GM12875 (cell line): ENCODE measurements around the gene TOR1AIP1.

Experiments
- H3K4me3 ChIP-seq: one replicate; pipeline ENCODE4 v1.5.1; 2011; ENCODE audit warnings: low read depth, low read length, control low read depth
- TF ChIP-seq, protein P1 (sequence below): IDR thresholded peaks from 2 replicates; pipeline ENCODE4 v1.5.1; 2011; ENCODE audit warnings: low read depth, mild to moderate bottlenecking, control low read depth, inconsistent platforms, low read length, moderate library complexity, borderline replicate concordance; ENCODE audit not compliant: insufficient read depth

Gene TOR1AIP1

DNA sequence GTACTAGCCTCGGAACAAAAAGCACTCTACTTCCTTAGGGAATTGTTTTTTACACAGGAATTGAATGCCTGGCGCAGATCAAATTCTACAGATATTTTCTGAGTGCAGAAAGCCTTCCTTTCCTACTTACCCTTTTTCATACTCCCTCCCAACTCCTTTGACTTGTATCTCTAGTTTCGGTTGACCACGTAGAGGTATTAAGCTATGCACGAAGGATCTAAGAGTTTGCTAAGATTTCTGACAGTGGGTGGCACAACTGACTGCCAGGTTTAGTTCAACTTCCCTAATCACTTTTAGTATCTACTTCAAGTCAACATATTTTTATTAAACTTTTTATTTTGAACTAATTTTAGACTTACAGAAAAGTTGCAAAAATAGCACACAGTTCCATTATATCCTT, 9.5 kb upstream of the TOR1AIP1 start:
- no peak overlapping the region for H3K4me3 ChIP-seq
- TF ChIP-seq, protein P1, sequence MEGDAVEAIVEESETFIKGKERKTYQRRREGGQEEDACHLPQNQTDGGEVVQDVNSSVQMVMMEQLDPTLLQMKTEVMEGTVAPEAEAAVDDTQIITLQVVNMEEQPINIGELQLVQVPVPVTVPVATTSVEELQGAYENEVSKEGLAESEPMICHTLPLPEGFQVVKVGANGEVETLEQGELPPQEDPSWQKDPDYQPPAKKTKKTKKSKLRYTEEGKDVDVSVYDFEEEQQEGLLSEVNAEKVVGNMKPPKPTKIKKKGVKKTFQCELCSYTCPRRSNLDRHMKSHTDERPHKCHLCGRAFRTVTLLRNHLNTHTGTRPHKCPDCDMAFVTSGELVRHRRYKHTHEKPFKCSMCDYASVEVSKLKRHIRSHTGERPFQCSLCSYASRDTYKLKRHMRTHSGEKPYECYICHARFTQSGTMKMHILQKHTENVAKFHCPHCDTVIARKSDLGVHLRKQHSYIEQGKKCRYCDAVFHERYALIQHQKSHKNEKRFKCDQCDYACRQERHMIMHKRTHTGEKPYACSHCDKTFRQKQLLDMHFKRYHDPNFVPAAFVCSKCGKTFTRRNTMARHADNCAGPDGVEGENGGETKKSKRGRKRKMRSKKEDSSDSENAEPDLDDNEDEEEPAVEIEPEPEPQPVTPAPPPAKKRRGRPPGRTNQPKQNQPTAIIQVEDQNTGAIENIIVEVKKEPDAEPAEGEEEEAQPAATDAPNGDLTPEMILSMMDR, result no peak

DNA sequence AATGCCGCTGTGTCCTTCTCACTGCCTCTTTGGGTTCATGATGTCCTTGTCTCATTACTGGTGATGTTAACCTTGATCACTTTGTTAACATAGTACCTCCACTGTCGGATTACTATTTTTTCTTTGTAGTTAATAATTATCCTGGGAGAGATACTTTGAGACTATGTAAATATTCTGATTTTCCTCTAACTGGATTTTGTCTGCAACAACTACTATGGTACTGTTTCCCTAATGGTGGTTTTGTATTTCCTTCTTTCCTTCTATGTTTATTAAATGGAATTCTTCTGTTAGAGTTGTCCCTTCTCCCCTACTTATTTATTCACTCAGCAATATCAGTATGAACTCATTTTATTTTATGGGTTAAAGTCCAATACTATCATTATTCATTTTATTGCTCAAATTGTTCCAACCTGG, 8.6 kb upstream of the TOR1AIP1 start:
- H3K4me3 ChIP-seq, result no peak overlapping the region
- TF ChIP-seq, protein P1, result no peak

DNA sequence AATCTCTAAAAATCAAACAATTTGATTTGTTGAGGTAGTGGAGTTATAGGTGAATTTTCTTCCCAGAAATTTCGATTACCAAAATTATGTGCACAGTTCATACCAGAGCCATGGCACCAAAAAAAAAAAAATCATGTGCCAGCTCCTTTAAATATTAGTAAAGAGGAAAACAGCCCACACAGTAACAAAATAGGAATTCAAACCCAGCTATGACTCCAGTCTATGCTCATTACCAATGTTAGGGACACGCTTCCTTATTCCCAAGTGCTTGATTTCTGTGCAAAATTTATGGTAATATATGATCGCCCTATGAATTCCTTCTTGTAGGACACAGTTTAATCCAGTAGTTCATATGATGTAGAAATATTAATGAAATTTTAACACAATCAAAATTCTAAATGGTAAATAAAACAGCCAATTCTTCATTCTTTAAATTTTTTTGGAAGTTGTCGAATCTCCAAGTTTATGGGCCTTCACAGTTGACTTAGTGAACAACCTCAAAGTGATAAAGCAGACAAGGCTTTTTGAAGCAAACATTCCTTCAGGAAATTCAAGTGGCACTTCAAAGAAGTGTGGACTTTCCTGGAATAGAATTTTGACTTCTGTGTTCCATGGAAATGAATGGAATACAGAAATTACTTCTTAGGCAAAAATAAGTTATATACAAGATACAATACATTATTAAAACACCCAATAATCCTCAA, 6.3 kb upstream of the TOR1AIP1 start:
- TF ChIP-seq, protein P1, result no peak
- H3K4me3 ChIP-seq, result no peak overlapping the region

DNA sequence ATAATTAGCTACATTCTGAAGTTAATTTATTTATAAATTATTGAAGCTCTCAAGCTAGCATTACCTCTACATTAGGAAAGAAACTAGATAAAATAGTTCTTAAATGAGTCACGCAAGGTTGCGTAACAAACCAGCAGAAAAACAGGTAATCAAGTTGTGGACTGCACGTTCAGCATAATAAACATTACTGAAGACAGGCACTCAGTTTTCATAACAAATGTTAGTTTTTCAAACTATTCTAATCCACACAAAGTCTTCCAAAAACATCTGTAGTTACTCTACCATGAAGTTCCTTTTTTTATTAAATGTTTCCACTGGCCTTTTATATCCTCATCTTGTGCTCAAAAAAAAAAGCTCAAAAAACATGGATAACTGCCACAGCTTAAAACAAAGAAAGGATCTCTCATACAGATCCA, 5.8 kb upstream of the TOR1AIP1 start:
- no peak overlapping the region for H3K4me3 ChIP-seq
- TF ChIP-seq, protein P1, result no peak

DNA sequence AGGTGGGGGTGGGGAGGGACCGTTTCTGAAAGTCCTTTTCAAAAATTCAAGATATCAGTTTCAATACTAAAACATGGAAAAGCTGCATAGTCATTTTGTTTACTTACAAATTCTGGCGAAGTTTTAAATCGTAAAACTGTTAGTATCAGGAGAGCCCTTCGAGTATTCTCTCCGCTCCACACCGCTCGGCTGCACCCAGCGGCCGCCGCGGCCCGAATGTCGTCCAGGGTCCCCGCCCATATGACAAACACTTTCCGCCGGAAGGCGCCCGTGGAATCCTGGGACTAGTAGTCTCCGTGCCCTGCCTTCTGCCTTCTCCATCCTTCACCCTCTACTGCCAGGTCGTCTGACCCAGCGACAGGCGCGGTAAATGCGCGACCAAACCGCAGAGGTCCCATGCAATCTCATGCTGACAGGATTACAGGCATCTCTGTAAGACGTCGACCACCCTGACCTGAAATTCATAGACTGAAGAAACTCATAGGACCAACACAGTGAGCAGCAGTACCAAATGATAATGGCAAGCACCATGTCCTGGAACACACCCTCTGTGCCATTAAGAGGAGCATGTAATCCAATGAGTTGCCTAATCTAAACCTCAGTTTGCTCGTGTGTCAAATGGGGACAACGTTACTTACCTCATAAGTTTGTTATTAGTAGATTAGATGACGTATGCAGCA, 4.4 kb upstream of the TOR1AIP1 start, which contains the start of gene TOR1AIP2:
Gene TOR1AIP2, minus strand, starts transcription at position 218 of the 680 bp plus-strand sequence. CDS start 25,138 bp downstream, outside the sequence.
- peak within 1 kb of the TSS; percentile 54 for H3K4me3 ChIP-seq
- TF ChIP-seq, protein P1, result no peak

DNA sequence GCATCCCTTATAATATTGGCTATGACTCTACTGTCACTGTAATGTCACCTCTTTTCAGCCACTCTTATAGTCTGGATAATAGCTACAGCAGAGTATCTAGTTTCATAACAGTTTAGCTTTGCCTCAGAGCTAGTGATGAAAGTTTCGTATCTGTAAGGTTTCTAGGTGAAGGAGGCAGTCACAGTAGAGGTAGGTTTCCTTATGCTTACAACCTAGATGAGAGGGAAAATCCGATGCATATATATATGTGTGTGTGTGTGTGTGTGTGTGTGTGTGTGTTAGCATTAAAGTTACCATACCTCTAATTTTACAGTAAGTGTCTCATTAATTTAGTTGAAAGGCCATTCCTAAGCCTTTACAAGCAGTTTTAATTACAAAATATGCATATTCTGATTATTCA, 2.3 kb upstream of the TOR1AIP1 start:
- H3K4me3 ChIP-seq, result no peak overlapping the region
- TF ChIP-seq, protein P1, result no peak
